ENCODE measurements around the gene SLCO2A1. TPM values are rescaled to one million over a fixed set of nuclear protein-coding genes. Genes with fewer than 3 reads are reported as not detected.

SLCO2A1 gene
- total RNA-seq, 1 donor: under 0.01 TPM

- TF ChIP-seq, protein P1, sequence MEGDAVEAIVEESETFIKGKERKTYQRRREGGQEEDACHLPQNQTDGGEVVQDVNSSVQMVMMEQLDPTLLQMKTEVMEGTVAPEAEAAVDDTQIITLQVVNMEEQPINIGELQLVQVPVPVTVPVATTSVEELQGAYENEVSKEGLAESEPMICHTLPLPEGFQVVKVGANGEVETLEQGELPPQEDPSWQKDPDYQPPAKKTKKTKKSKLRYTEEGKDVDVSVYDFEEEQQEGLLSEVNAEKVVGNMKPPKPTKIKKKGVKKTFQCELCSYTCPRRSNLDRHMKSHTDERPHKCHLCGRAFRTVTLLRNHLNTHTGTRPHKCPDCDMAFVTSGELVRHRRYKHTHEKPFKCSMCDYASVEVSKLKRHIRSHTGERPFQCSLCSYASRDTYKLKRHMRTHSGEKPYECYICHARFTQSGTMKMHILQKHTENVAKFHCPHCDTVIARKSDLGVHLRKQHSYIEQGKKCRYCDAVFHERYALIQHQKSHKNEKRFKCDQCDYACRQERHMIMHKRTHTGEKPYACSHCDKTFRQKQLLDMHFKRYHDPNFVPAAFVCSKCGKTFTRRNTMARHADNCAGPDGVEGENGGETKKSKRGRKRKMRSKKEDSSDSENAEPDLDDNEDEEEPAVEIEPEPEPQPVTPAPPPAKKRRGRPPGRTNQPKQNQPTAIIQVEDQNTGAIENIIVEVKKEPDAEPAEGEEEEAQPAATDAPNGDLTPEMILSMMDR (IDR thresholded peaks at IDR 0.05; ENCODE audit: insufficient read depth, low read length): no peak
- H3K4me3 ChIP-seq (ENCODE audit: low read depth, low read length): no peak overlapping the region
- no peak for DNase-seq (ENCODE audit: low read depth)
Measured at GRCh38 chr3:133991637-133992036, 38.1 kb downstream of the SLCO2A1 start.

- TF ChIP-seq, protein P1 (IDR thresholded peaks at IDR 0.05; ENCODE audit: insufficient read depth, low read length): no peak
- no peak overlapping the region for H3K4me3 ChIP-seq (ENCODE audit: low read depth, low read length)
- DNase-seq (ENCODE audit: low read depth): peak; percentile 25
Measured at GRCh38 chr3:133991209-133991608, 38.5 kb downstream of the SLCO2A1 start.

GRCh38 chr3:133989936-133990702 lies 39.6 kb downstream of the SLCO2A1 start:
- no peak overlapping the region for H3K4me3 ChIP-seq (ENCODE audit: low read depth, low read length)
- TF ChIP-seq, protein P1 (IDR thresholded peaks at IDR 0.05; ENCODE audit: insufficient read depth, low read length): no peak
- DNase-seq (ENCODE audit: low read depth): no peak

GRCh38 chr3:133988631-133989161 lies 41.0 kb downstream of the SLCO2A1 start:
- TF ChIP-seq, protein P1 (IDR thresholded peaks at IDR 0.05; ENCODE audit: insufficient read depth, low read length): no peak
- DNase-seq (ENCODE audit: low read depth): no peak

DNA sequence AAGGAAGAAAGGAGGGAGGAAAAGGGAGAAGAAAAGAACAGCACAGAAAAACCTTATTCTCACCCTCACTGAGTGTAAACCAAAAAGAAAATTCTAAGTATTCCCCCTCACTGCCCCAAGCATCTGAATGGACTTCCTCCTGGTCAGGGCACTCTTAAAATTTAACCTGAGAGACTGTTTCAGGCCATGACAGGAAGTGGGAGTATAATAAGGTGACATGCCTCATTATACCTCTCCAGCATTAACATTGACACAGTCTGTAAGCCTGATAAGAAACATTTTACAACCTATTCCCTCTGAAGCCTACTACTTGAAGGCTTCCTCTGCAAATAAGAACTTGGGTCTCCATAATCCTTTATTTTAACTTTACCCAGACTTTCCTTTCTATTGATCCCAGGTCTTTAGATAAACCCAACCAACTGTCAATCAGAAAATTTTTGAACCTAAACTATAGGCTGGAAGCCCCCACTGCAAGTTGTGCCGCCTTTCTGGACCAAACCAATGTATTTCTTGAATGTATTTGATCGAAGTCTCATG lies 41.7 kb downstream of the SLCO2A1 start:
- no peak overlapping the region for H3K4me3 ChIP-seq (ENCODE audit: low read depth, low read length)
- TF ChIP-seq, protein P1 (IDR thresholded peaks at IDR 0.05; ENCODE audit: insufficient read depth, low read length): no peak
- DNase-seq (ENCODE audit: low read depth): no peak

More at GRCh38 chr3:133988631-133989161, 41.0 kb downstream of the SLCO2A1 start:
- no peak overlapping the region for H3K4me3 ChIP-seq (ENCODE audit: low read depth, low read length)

- no peak for DNase-seq (ENCODE audit: low read depth)
- TF ChIP-seq, protein P1 (IDR thresholded peaks at IDR 0.05; ENCODE audit: insufficient read depth, low read length): no peak
- H3K4me3 ChIP-seq (ENCODE audit: low read depth, low read length): no peak overlapping the region
Measured at GRCh38 chr3:133987136-133987535, 42.6 kb downstream of the SLCO2A1 start.
